Endothelial cell (in vitro differentiated cells): ENCODE results near the gene TRAP1. TPM values are rescaled to one million over a fixed set of nuclear protein-coding genes. Genes with fewer than 3 reads are reported as not detected.

Experiments used
- DNase-seq: peaks from one replicate; pipeline ENCODE4 v3.0.0; 2021; ENCODE audit warnings: low spot score
- H3K27ac Mint-ChIP-seq: one replicate; pipeline ENCODE4 v1.8.0; 2021; ENCODE audit warnings: mixed read lengths, inconsistent platforms; ENCODE audit not compliant: unreplicated experiment
- H3K27me3 Mint-ChIP-seq: one replicate; pipeline ENCODE4 v1.8.0; 2021; ENCODE audit warnings: mild to moderate bottlenecking, moderate library complexity, mixed read lengths, inconsistent platforms; ENCODE audit not compliant: unreplicated experiment
- H3K36me3 Mint-ChIP-seq: one replicate; pipeline ENCODE4 v1.8.0; 2021; ENCODE audit warnings: mild to moderate bottlenecking, low read depth, mixed read lengths, inconsistent platforms; ENCODE audit not compliant: unreplicated experiment
- H3K4me1 Mint-ChIP-seq: one replicate; pipeline ENCODE4 v1.8.0; 2021; ENCODE audit warnings: mild to moderate bottlenecking, mixed read lengths, inconsistent platforms; ENCODE audit not compliant: unreplicated experiment
- H3K4me3 Mint-ChIP-seq: one replicate; pipeline ENCODE4 v1.8.0; 2021; ENCODE audit warnings: mild to moderate bottlenecking, mixed read lengths, inconsistent platforms; ENCODE audit not compliant: unreplicated experiment
- H3K9me3 Mint-ChIP-seq: one replicate; pipeline ENCODE4 v1.8.0; 2021; ENCODE audit warnings: mixed read lengths, inconsistent platforms; ENCODE audit not compliant: unreplicated experiment
- CTCF ChIP-seq: fragments of 200-600 bp; sonication (generic); IDR thresholded peaks from one replicate; pipeline ENCODE4 v1.5.0; 2021; ENCODE audit warnings: antibody characterized with exemption; ENCODE audit not compliant: unreplicated experiment
- total RNA-seq: library from RNA; stranded (reverse); fragmentation: NEBNext Ultra II Directional; extraction: Animal tissue kit (Norgen Biotek cat#: 25700); gene quantifications from one replicate; pipeline ENCODE4 v1.2.1, GENCODE V29; 2021; ENCODE audit not compliant: unreplicated experiment

TRAP1 gene
- total RNA-seq, 1 donor from 2014 or later = 104 TPM

GRCh38 chr16:3608069-3608468 lies 109.3 kb downstream of the TRAP1 start:
- Mint-ChIP-seq H3K4me1 (peaks cover 26% of the 10 kb centered on the region), H3K27ac (no peak overlapping the region), H3K36me3 (peaks cover 22% of the 10 kb centered on the region), H3K27me3 (peaks cover 5% of the 10 kb centered on the region), H3K9me3 (no peaks in the 10 kb centered on the region), H3K4me3 (no peak overlapping the region)
- no peak for TF ChIP-seq CTCF
- DNase-seq = no peak

Other genes with a start within 250 kb of the TRAP1 start
- gene C16orf90, start 222.0 kb downstream of the TRAP1 start, total RNA-seq = not detected
- 15.8 TPM for gene CLUAP1, start 216.5 kb downstream of the TRAP1 start, total RNA-seq
- 3.2 TPM for gene NLRC3, start 140.1 kb downstream of the TRAP1 start, total RNA-seq
- gene SLX4, start 105.9 kb downstream of the TRAP1 start, total RNA-seq = 11.8 TPM
- gene DNASE1, start 62.8 kb downstream of the TRAP1 start, total RNA-seq = 33.9 TPM
- gene CREBBP, start 163.2 kb upstream of the TRAP1 start, total RNA-seq = 66.3 TPM